Measurements from ENCODE around the gene SDK1.

DNA sequence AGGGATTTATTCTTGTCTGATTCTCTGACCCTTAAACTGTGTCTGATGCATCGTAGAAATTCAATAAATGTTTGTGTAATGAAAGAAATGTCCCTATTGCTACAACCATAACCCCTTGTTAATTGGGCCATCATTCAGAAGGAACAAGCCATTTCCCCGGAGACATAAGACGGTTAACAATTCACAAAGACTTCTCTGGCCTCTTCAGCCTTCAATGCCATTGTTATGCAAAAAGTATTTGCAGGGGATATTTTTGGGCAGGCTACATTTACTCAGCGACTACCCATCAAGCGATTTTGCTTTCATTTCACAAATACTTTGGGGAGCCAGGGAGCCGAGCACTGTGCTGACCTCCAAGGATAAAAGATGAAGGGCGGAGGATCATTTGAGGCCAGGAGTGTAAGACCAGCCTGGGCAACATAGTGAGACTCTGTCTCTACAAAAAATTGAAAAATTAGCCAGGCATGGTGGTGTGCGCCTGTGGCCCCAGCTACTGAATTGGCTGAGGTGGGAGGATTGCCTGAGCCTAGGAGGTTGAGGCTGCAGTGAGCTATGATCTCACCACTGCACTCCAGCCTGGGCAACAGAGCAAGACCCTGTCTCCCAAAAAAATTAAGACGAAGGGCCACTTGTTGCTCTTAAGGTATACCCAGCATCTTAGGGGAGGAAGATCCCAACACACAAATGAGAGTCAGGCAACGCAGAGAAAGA is 20.0 kb upstream of the SDK1 start:
- TF ChIP-seq, protein P1, sequence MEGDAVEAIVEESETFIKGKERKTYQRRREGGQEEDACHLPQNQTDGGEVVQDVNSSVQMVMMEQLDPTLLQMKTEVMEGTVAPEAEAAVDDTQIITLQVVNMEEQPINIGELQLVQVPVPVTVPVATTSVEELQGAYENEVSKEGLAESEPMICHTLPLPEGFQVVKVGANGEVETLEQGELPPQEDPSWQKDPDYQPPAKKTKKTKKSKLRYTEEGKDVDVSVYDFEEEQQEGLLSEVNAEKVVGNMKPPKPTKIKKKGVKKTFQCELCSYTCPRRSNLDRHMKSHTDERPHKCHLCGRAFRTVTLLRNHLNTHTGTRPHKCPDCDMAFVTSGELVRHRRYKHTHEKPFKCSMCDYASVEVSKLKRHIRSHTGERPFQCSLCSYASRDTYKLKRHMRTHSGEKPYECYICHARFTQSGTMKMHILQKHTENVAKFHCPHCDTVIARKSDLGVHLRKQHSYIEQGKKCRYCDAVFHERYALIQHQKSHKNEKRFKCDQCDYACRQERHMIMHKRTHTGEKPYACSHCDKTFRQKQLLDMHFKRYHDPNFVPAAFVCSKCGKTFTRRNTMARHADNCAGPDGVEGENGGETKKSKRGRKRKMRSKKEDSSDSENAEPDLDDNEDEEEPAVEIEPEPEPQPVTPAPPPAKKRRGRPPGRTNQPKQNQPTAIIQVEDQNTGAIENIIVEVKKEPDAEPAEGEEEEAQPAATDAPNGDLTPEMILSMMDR (IDR thresholded peaks at IDR 0.05; ENCODE audit: extremely low read depth in 1 of 2, insufficient read depth in 1 of 2, low read depth in 1 of 2, low read length in 2 of 2), result no peak
- TF ChIP-seq MYC (IDR thresholded peaks at IDR 0.05; ENCODE audit: low read depth, low read length) (no peak), GATA2 (IDR thresholded peaks at IDR 0.05; ENCODE audit: insufficient read depth, insufficient read length, low read depth, low read length) (no peak), POLR2A (IDR thresholded peaks at IDR 0.05; ENCODE audit: low read depth, low read length) (no peak), POLR2AphosphoS5 (IDR thresholded peaks at IDR 0.05; ENCODE audit: insufficient read depth, low read depth, low read length) (no peak), JUN (IDR thresholded peaks at IDR 0.05; ENCODE audit: borderline replicate concordance, insufficient read depth, insufficient read length, low read depth) (no peak)

Measured in endothelial cell of umbilical vein (primary cell).